NCI-H187 treated with DMSO at 0.1 percent for 48 hours (cell line): Measurements from ENCODE around the gene PSENEN.
A peak's percentile ranks its signal among the peaks of the same experiment; 100 is the strongest.
"Not testable (repeated sequence)": the region's sequence is repeated elsewhere in the genome, so short reads cannot be mapped to it uniquely, and the experiment has no call there.

Experiments used
- DNase-seq: peaks from one replicate; lab custom pipeline; 2025; lab: John Stamatoyannopoulos, UW

The PSENEN gene

GRCh38 chr19:35751839-35752745 is 6.6 kb downstream of the PSENEN start:
- no peak for DNase-seq

DNA sequence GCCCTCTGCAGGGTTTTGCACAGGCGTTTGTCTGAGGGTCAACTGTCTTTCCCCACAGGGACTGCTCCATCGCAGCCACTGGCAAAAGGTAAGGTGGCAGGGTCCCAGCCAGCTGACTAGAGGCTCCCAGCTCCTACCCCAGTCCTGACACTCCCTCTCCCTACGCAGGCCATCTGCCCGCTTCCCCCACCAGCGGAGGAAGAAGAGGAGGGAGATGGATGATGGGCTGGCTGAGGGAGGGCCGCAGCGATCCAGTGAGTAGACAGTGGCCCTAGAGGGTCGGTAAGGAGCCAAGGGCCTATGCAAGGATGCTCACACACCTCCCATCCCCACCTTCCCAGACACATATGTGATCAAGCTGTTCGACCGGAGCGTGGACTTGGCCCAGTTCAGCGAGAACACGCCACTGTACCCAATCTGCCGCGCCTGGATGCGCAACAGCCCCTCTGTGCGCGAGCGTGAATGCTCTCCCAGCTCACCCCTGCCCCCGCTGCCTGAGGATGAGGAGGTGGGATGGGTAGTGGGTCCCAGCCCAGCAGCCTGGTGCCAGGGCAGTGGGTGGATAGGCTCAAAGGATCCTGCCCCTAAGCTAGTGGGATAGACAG is 7.4 kb downstream of the PSENEN start:
- DNase-seq: no peak

- DNase-seq: no peak
Measured at GRCh38 chr19:35753634-35754369, 8.4 kb downstream of the PSENEN start.

DNA sequence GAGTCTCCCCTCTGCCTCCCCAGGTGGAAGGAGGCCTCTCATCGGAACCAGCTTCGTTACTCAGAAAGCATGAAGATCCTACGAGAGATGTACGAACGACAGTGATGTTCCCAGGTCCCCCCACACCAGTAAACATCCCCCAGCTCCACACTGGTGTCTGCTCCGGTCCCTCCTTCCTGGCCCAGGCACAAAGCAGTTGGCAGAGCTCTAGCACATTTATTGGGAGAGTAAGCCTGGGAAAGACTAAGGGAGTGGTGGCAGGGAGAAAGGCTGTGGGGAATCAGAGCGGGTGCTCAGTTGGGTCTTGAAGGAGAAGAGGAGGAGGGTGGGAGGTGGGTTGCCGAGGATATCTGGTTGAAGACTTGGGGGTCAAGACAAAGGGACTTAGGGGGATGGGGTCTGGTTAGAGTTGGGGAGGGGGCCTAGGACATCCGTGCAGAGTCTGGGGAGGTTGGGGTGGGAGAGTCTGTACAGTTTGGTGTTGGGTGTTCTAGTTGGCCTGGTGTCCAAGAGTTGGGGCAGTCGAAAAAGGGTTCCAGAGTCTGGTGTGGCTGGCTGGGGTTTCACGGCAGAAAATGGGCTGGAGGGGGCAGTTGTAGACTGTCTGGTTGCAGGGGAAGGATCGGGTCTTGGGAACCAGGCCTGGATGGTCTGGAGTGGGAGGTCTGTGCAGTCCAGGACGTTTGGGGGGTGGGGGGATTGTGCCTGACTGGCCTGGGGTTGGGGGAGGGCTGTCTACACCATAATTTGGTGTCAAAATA is 9.1 kb downstream of the PSENEN start:
- no peak for DNase-seq

DNA sequence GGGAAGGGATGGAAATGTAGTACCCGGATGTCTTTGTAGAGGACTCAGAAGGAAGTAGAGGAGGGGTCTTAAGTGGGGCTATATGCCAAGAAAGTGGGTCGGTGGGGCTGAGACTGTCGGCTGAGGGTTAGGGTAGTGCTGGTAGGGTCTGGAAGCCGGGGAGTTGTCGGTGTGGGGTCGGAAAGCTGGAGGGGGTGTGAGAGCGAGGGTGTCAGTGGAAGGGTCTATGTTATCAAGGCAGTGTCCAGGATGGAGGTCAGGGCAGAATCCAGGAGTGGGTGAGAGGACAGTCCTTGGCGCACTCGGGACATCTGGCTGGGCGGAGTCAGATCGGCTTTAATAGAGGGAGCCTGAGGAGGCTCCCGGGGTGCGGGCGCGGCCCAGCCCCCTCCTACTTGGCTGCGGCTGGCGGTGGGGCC is 9.7 kb downstream of the PSENEN start:
- no peak for DNase-seq

DNA sequence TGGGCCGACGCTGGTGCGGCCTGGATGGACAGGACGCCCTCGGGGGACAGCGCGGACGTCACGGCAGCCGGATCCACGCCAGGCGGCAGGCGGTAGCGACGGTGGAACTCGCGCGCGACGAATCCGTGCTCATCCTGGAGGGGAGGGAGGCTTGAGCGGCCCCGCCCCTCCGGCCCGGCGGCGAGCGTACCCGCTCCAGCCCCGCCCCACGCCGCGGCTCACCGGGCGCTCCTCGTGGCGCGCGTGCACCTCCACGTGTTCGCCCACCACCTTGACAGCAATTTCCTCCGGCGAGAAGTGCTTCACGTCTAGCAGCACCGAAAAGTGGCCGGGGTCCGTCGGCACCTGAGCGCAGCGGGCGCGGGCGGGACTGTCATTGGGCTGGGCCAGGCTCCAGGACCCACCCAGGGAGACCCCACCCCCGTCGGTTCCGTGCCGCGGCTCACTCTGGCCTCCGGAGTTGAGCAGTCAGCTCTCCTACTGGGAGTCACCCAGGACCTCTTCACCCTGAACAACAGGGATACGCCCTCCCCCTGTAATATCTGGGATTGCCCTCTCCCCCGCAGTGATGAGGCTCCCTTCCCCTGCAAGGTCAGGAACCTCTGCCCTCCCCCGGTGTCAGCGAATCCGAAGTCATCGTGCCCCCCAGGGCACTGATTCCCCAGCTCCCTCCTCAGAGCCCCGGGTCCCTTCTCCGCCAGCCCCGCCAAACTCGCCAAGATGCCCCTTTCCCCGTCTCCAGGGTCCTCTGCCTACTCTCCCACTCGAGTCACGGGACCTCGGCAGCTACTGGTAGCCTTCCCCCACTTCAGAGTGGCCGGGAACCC is 10.3 kb downstream of the PSENEN start:
- no peak for DNase-seq

- no peak for DNase-seq
Measured at GRCh38 chr19:35756377-35757230, 11.2 kb downstream of the PSENEN start, which contains the start of gene HSPB6. Gene HSPB6 (minus strand): TSS chr19:35757029. CDS start chr19:35757008, 21 bp downstream.

DNA sequence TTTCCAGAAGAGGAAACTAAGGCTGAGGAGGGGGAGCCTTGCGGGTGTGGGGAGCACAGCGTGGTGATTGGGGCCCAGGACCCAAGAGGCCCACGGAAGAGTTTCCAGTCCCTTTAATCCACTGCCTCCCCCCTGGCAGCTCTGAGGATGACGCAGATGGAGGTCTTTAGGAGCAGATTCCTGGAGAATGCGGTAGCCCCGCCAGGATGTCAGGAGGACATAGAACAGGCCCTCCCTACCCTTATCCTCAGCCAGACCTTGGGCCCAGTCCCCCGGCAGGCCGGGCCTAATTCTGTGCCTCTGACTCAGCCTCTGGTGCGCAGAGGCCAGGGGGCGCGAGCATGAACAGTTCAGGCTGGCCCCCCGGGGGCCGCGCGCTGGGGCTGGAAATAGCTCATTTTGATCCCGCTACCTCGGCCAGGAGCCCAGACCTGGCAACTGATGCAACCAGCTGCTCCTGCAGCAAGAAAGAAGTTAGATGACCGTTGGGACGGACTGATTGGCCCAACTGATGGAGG is 11.8 kb downstream of the PSENEN start:
- no peak for DNase-seq

- DNase-seq: peak; percentile 98
Measured at GRCh38 chr19:35757749-35758608, 12.5 kb downstream of the PSENEN start, which contains the start of gene PROSER3. Gene PROSER3 (plus strand): TSS chr19:35758176. CDS start chr19:35758216, 40 bp downstream.

GRCh38 chr19:35759697-35760096 is 14.2 kb downstream of the PSENEN start:
- DNase-seq: no peak

DNA sequence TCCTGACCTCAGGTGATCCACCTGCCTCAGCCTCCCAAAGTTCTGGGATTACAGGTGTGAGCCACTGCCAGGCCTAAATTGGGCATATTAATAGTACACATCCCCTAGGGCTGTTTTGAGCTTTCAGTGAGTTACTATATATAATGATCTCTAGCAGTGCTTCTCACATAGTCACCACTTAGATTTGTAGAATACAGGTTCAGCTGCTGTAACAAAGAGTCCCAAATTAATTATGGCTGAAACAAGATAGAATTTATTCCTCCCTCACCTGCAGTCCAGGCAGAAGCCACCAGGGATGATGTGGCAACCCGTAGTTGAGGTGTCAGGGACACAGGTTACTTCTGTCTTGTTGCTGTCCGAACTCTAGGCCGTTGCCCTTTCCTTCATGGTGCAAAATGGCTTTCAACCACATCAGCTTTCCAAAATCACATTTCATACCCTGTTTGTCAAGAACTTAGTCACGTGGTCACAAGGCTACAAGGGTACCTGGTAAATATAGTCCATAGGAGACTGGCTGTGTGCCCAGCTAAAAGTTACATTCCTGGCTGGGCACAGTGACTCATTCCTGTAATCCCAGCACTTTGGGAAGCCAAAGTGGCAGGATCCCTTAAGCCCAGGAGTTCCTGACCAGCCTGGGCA is 15.4 kb downstream of the PSENEN start:
- no peak for DNase-seq

DNA sequence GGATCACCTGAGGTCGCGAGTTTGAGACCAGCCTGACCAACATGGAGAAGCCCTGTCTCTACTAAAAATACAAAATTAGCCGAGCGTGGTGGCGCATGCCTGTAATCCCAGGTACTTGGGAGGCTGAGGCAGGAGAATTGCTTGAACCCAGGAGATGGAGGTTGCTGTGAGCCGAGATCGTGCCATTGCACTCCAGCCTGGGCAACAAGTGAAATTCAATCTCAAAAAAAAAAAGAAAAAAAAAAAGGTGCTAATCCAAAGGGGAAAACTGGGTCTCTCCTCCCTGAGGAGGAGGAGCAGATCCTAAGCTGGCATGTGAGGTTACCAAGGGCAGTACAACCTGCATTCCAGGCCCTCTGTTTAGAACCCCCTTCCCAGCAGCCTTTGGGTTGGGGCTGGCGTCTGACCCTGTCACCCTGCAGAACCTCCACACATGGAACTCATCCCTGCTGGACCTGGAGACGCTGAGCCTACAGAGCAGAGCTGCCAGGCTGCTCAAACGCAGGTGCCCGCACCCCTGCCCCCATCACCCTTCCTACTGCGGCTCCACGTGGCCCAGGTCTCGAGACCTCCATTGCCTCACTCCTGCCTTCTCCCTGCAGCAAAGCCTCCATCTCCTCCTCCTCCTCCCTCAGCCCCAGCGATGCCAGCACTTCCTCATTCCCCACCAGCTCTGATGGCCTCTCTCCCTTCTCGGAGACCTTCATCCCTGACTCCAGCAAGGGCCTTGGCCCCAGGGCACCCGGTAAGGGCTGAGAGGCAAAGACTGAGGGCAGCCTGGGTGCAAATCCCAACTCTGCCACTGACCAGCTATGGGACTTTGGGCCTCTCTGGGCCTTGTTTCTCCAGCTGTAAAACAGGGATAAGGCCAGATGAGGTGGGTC is 19.2 kb downstream of the PSENEN start:
- DNase-seq: no peak

GRCh38 chr19:35766571-35767104 is 21.2 kb downstream of the PSENEN start:
- DNase-seq: no peak

DNA sequence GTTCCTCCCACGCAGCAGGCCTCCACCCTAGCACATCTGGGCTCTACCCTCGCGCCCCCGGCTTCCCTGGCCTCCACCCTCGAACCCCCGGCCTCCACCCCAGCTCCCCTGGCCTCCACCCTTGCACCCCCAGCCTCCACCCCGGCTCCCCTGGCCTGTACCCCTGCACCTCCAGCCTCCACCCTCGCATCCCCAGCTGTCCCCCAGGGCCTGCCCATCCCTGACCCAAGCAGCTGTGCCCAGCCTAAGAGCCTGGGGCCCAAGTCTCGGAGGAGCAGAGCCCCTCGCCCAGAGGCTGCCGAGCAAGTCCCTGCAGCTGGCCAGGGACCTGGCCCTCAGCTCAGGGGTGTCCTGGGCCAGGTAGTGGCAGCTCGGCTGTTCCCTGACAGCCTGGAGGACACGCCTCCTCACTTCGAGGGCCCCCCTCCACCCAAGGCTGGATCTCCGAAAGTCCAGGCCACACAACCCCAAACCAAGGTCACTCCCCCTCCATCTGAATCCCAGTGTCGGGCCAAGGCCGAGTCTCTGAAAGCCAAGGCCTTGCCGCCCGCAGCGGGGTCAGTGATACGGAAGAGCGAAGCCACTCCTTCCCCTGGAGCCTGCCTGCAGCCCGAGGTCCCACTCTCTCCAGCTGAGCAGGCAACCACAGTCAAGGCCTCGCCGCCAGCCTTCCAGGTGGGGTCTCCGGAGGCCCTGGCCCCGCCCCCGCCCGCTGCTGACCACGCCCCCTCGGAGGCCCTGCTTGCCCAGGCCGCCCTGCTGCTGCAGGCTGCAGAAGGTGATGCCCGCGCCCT is 22.0 kb downstream of the PSENEN start:
- no peak for DNase-seq

DNA sequence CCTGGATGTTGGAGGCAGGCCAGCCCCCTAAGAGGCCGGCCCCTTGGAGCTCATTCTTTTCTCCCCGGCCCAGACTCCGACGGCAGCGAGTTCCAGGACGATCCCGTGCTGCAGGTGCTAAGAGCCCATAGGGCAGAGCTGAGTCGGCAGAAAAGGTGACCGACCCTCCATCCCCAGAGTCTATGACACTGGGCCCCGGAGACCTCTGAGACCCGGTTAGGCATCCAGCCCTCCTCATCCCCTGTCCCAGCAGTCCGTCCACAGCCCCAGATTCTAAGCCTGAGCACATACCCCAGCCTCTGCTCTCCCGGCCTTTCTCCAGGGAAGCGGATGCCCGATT is 22.6 kb downstream of the PSENEN start:
- no peak for DNase-seq

DNA sequence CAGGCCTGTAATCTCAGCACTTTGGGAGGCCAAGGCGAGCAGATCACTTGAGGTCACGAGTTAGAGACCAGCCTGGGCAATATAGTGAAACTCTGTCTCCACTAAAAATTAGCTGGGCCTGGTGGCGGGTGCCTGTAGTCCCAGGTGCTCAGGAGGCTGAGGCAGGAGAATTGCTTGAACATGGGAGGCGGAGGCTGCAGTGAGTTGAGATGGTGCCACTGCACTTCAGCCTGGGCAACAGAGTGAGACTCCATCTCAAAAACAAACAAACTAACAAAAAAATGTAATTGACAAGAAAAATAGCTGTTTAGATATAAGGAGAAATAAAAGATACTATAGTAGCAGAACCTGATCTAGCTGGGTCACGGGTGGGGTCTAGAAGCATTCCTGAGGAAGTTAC is 26.9 kb downstream of the PSENEN start:
- not testable (repeated sequence) for DNase-seq
